ENCODE results near the gene FAM236B.
"Not testable (repeated sequence)": the region's sequence is repeated elsewhere in the genome, so short reads cannot be mapped to it uniquely, and the experiment has no call there.

FAM236B gene

GRCh38 chrX:72782560-72782959 lies at the start of gene FAM236B:
Gene FAM236B, minus strand, starts transcription at chrX:72782660. Its CDS starts 100 bp downstream, at chrX:72782560.
- DNase-seq (ENCODE audit: low read depth in 2 of 2) = not testable (repeated sequence)

- DNase-seq (ENCODE audit: low read depth in 2 of 2) = not testable (repeated sequence)
These were observed 48.2 kb upstream of the FAM236B start for GRCh38 chrX:72830701-72831100.

- not testable (repeated sequence) for DNase-seq (ENCODE audit: low read depth in 2 of 2)
These were observed 25.6 kb upstream of the FAM236B start, which contains the start of gene FAM236D for GRCh38 chrX:72808110-72808509. Gene FAM236D, minus strand, starts transcription at chrX:72808210. Its CDS starts 100 bp downstream, at chrX:72808110.

GRCh38 chrX:72790390-72790789 lies 7.9 kb upstream of the FAM236B start:
- not testable (repeated sequence) for DNase-seq (ENCODE audit: low read depth in 2 of 2)

- not testable (repeated sequence) for DNase-seq (ENCODE audit: low read depth in 2 of 2)
These were observed 5.7 kb upstream of the FAM236B start for GRCh38 chrX:72788142-72788541.

- DNase-seq (ENCODE audit: low read depth in 2 of 2) = not testable (repeated sequence)
These were observed 1.5 kb upstream of the FAM236B start for GRCh38 chrX:72783964-72784363.

GRCh38 chrX:72783365-72783936 lies 991 bp upstream of the FAM236B start:
- not testable (repeated sequence) for DNase-seq (ENCODE audit: low read depth in 2 of 2)

- not testable (repeated sequence) for DNase-seq (ENCODE audit: low read depth in 2 of 2)
These were observed 4.3 kb downstream of the FAM236B start for GRCh38 chrX:72778146-72778545.

- not testable (repeated sequence) for DNase-seq (ENCODE audit: low read depth in 2 of 2)
These were observed 5.0 kb downstream of the FAM236B start for GRCh38 chrX:72777467-72777790.

GRCh38 chrX:72776653-72777466 lies 5.6 kb downstream of the FAM236B start, which contains the start of gene DMRTC1B:
Gene DMRTC1B, plus strand, starts transcription at chrX:72776890. Its CDS starts 68,246 bp downstream, at chrX:72845136.
- DNase-seq (ENCODE audit: low read depth in 2 of 2) = not testable (repeated sequence)

- not testable (repeated sequence) for DNase-seq (ENCODE audit: low read depth in 2 of 2)
These were observed 22.0 kb downstream of the FAM236B start for GRCh38 chrX:72760454-72760853.

GRCh38 chrX:72748545-72748944 lies 33.9 kb downstream of the FAM236B start:
- DNase-seq (ENCODE audit: low read depth in 2 of 2) = not testable (repeated sequence)

- DNase-seq (ENCODE audit: low read depth in 2 of 2) = not testable (repeated sequence)
These were observed 36.9 kb downstream of the FAM236B start for GRCh38 chrX:72745546-72745945.

- no peak for DNase-seq (ENCODE audit: low read depth in 2 of 2)
These were observed 46.9 kb downstream of the FAM236B start for GRCh38 chrX:72735561-72735960.

- not testable (repeated sequence) for DNase-seq (ENCODE audit: low read depth in 2 of 2)
These were observed 48.8 kb downstream of the FAM236B start for GRCh38 chrX:72733636-72734035.

Data from activated CD8-positive, alpha-beta memory T cell treated with anti-CD3 and anti-CD28 coated beads for 4 hours (primary cell).